NOMO-1 treated with DMSO at 0.1 percent for 48 hours (cell line): ENCODE results near the gene KTN1.

Source experiments
- DNase-seq: peaks from one replicate; lab custom pipeline; 2025; ENCODE audit not compliant: unreplicated experiment; lab: John Stamatoyannopoulos, UW

The KTN1 gene

DNA sequence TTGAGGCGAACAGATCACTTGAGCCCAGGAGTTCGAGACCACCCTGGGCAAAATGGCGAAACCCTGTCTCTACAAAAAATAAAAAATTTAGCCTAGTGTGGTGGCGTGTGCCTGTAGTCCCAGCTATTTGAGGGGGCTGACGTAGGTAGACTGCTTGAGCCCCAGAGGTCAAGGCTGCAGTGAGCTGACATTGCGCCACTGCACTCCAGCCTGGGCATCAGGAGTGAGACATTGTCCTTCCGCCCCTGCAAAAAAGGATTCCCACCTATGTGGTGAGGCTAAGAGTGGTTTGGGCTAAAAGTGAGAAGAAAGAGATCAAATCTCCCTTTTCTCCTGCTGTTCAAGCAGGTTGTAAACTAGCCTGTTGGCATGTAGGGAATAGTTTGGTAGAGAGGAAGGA is 5.0 kb upstream of the KTN1 start:
- no peak for DNase-seq

GRCh38 chr14:55577229-55577628 is 2.8 kb upstream of the KTN1 start:
- DNase-seq: no peak

GRCh38 chr14:55578511-55578910 is 1.5 kb upstream of the KTN1 start:
- no peak for DNase-seq

GRCh38 chr14:55580470-55581341 is 699 bp downstream of the KTN1 start:
- DNase-seq: peak; percentile 18

- no peak for DNase-seq
Observed at GRCh38 chr14:55581342-55581771, 1.4 kb downstream of the KTN1 start.

DNA sequence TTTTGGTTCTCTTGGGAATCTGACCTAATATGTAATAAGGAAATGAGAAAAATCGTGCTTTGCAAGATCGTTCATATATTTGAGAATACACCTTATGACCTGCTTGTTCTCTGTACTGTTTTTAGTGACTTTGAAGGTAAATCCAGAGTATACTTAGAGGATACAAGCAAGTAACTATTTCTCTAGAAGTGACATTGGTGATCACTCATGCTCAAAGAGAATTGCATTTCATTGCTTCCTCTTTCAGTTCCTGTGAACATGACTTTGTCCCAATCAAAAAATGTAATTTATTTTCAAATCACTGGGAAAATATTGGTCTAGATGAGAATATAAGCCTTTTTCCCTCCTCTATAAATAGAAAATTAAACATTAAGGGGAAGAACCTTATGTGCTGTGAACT is 2.7 kb downstream of the KTN1 start:
- DNase-seq: peak; percentile 74

DNA sequence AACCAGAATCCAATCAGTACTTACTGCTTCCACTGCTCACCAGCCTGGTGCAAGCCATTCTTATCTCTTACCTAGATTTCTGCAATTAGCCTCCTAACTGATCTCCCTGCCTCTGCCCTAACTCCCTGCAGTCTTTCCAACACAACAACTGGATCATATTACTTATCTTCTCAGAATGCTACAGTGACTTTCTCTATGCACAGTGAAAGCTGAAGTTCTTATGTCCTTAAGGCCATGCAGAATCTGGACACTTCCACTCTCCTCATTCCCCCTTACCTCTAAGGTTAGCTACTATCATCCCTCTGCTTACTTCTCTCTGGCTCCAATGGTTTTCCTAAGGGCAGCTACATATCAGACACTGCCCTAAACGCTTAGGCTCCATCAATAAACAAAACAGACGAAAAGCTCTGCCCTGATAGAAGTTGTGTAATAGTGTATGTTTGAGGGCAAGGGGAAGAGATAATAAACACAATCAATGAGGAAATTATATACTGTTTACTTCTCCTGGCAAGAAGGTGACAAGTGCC is 4.0 kb downstream of the KTN1 start:
- DNase-seq: no peak

DNA sequence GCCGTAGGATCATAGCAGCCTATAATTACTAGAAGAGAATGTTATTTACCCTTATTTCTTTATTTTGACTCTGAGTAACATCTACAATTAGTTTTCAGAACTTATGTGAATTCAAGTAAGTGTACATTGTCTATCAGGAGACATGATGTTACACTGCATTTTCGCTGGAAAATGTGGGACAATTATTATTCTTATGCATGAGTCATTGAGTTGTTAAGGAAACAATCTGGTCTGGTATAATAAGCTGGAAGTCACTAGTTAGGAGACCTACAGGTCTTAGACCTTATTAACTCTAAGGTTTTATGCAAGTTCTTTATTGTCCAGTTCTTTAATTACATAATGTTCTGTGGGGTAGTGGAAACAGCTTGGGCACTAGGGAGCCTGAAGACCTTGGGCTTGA is 5.8 kb downstream of the KTN1 start:
- no peak for DNase-seq

- DNase-seq: no peak
Observed at GRCh38 chr14:55586411-55586810, 6.4 kb downstream of the KTN1 start.

- DNase-seq: no peak
Observed at GRCh38 chr14:55587847-55588246, 7.8 kb downstream of the KTN1 start.

- DNase-seq: no peak
Observed at GRCh38 chr14:55588259-55588699, 8.3 kb downstream of the KTN1 start.

DNA sequence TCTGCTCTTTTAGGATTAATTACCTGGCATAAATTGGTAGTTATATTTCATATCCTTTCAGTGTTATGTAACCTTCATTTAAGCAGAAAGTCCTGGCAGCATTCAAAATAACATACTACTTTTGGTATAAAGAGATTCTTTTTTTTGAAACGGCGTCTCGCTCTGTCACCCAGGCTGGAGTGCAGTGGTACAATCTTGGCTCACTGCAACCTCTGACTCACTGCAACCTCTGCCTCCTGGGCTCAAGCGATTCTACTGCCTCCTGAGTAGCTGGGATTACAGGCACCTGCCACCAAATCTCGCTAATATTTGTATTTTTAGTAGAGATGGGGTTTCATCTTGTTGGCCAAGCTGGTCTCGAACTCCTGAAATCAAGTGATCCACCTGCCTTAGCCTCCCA is 9.2 kb downstream of the KTN1 start:
- no peak for DNase-seq

DNA sequence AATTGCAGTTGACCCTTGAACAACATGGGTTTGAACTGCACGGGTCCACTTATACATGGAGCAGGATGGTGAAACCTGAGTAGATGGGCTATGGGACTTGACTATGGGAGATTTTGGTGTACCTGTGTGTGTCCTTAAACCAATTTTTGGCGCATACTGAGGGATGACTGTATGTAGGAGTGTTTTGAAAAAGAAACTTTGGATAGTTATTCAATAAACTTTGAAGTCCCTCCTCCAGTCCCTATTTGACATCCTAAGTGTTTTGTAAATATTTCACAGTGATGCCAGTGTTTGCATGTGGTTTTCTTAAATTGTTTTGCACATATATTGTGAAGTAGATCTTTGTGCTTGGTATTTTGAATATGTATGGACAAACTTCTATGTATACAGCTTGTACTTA is 12.4 kb downstream of the KTN1 start:
- DNase-seq: no peak

GRCh38 chr14:55593698-55594097 is 13.7 kb downstream of the KTN1 start:
- DNase-seq: no peak

DNA sequence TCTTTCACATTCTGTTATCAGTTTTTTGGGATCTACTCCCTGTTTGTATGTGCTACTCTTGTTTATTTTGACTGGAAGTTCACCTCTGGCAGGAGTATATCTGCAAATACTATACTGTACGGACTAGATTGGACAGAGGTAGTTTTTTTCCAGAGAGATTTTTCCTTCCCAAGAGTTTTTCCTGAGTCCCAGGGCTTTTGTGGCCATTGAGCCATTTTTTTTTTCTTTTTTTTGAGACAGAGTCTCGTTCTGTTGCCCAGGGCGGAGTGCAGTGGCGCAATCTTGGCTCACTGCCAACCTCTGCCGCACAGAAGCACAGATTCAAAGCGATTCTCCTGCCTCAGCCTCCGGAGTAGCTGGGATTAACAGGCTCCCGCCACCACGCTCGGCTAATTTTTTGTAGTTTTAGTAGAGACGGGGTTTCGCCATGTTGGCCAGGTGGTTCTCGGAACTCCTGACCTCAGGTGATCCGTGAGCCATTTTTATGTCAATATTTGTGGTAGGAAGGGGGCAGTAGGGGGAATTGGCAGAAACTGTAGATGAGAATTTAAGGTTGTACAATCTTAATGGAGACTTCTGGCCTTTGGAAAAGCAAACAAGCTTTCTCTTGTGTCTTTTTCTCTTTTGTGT is 19.4 kb downstream of the KTN1 start:
- DNase-seq: no peak

GRCh38 chr14:55600784-55601561 is 21.0 kb downstream of the KTN1 start:
- DNase-seq: no peak

DNA sequence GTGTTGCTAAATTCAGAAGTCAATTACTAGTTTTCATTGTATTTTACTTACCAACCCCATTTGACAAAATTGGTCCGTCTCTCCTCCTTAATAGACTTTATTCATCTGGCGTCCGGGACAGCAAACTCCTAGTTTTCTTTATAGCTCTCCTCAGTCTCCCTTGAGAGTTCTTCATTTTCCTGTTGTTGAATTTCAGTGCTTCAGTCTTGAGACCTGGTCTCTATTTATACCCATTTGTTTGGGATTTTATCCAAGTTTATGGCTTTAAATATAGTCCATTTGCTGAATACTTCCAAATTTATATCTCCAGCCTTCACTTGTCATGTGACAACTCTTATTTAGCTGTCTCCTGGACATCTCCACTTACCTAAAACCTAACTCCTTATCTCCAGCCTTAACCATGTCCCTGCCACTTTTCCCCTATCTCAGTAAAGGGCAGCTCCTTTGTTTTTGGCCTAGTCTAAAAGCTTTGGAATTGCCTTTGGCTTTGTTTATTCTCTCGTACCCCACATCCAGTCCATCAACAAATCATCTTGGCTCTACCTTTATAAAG is 23.5 kb downstream of the KTN1 start:
- no peak for DNase-seq

DNA sequence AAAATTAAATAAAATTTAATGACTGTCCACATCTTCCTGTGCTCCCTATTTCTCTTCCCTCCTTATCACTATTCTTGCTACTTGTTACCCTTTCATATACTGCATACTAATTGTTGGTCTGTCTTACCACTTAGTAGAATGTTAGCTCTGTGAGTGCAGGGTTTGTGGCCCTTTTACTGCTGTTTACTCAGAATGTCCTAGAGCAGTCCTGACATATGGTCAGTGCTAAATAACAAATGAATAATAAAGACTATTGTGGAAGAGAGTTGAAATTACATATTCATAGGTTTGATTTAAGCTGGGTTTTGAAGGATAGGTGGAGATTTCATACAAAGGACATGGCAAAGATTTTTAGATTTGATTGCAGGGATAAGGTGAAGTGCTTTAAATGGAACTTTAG is 24.5 kb downstream of the KTN1 start:
- no peak for DNase-seq

DNA sequence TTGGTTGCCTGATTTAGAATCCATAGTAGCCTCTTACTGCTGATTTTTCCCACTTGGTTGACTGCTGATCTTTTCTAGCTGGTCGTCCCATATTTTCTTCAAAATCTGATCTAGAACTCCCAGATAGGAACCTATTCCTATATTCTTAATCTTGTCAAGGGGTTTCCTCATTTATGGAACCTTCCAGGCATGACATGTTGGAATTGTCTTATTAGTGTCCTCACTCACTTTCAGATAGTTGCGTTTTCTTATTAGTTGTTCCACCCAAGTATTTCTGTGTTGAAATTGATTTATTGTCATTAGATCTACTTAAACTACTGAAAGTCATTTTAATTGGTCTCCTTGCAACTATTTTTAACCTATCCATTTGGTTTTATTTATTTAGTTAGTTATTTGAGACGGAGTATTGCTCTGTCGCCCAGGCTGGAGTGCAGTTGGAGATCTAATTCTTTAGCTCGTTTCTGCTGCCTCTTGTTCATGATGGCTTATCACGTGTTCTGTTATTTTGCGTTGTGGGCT is 25.0 kb downstream of the KTN1 start:
- DNase-seq: no peak

DNA sequence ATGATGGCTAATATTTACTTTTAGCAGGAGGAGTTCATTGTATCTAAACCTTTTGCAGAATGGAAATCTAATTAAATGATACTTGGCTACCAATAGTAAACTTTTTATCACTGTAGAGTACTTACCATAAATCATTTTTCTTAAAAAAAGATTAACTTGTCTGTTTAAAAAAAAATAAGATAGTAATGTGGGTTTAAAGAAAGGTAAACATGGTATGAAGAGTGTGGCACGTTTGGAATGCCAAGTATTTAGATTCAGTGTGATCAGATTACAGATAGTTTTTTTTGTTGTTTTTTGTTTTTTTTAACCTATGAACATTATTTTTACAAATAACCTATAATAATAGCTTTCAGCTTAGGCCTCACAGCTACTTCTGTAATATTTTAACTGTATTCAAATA is 25.8 kb downstream of the KTN1 start:
- no peak for DNase-seq

DNA sequence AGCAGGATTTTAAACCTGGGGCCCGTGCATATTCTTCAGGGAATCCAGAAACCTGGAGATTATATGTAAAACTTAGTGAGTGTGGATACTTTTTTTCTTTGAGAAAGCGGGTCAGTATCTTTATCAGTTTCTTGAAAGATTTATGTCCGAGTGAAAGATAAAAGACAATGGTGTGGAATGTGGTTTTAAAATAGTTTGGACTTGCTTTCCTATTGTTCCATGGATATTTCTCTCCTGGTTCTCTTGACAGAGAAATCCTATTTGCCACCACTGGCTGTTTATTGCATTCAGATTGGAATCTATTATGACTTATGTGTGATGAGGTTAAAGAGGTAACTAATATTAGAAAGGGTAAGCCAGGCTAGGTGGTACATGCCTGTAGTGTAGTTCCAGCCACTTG is 27.4 kb downstream of the KTN1 start:
- no peak for DNase-seq
